HT1080 (cell line): ENCODE data around the gene XPNPEP1. TPM values are rescaled to one million over a fixed set of nuclear protein-coding genes. Genes with fewer than 3 reads are reported as not detected.

Experiments used
- DNase-seq: peaks from one replicate; pipeline ENCODE4 v3.0.0-alpha.2; 2015; ENCODE audit warnings: low read depth
- total RNA-seq: library from RNA; depleted of rRNA; stranded (reverse); fragments of >200 nt; shearing (Covaris generic); gene quantifications from 2 replicates; pipeline ENCODE4 v1.2.3, GENCODE V29; 2014

The XPNPEP1 gene
- total RNA-seq, 1 experiment from 2014 or later = 88.8 TPM

DNA sequence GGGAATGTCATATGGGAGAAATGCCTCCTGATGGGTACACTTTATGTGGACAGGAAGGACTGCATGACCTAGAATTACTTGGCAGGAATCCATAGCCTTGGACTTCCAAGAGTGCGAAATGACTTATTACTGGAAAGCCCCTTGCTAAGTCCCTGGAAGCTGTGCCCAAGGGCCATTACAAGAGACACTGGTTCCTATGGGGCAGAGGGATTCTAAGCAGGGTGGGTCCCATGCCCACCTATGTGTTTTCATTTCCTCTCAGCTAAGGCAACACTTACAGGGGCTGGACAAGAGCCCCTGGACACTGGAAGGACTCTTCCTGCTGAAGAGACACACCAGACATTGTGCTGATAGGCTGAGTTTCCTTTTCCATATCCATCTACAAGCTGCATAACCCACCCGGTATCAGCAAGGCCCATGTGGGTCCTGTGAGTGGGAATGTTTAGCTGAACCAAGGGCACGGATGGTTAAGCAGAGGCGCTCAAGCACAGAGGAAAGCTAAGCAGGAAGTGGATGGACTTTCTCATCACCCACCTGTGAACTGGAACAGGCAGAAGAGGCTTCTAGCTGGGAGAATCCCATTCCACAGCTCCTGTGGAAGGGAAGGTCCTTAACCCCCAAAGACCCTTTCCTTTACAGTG, 56.2 kb downstream of the XPNPEP1 start:
- no peak for DNase-seq

DNA sequence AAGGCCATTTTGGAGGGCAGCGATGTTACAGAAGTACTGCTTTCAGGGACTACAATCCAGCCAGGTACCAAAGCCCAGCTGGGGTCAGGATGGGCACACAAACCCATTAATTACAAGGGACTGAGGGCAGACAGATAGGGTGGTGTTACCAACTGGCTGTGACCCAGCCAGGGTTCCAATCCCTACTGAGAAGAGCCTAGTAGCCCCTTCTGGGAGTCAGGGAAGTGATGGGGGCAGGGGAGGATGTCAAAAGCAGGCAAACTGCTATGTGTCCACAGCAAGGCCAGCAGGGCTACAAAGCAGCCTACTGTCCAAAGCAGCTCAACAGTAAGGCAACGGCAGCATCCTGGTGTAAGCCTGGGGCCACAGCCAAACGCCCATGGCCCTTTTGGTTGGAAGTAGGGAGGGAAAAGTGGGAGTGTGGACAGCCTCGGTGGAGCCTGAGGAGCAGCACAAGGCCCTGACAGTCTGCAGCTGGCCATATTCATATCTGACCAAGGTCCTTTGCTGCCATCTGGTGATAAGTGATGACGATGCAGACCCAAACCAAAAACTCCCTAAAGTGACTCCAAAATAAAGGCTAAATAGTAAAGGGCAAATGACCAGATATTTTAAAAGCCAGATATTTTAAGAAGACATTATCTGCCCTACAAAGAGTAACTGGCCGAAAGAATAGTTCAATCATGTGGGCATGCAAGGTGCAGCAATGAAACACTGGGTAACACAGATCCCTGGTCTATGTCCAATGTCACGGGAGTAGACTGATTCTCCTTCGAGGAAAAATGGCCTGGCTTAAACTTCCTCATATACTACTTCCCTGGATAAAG, 56.9 kb downstream of the XPNPEP1 start:
- peak; percentile 29 for DNase-seq

DNA sequence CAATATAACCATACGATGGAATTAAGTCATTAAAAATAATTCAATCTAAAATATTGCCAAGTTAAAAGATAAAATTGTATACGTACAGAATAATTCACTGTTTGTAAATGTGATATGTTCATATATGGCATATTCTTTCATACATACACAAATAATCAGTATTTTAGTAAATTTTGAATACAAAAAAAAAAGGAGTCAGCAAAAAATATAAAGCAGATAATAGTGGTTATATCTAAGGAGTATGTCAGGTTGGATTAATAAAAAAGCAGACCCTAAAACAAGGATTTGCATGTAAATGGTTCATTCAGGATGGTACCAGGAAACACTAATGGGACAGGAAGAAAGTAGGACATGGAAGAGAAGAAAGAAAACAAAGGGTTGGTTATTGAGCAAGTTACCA, 59.5 kb downstream of the XPNPEP1 start:
- DNase-seq = no peak

DNA sequence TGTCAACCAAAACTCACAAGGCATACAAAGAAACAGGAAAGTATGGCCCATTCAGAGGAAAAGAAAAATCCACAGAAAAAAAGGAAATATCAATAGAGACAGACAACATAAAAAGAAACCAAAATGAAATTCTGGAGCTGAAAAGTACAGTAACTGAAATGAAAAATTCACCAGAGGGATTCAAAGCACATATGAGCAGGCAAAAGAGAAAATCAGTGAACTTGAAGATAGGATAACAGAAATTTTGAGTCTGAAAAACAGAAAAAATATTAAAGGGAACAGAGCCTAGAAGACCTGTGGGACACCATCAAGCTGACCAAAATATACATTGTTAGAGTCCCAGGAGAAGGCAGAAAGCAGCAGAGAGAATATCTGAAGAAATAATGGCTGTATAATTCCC, 60.6 kb downstream of the XPNPEP1 start:
- DNase-seq = no peak

DNA sequence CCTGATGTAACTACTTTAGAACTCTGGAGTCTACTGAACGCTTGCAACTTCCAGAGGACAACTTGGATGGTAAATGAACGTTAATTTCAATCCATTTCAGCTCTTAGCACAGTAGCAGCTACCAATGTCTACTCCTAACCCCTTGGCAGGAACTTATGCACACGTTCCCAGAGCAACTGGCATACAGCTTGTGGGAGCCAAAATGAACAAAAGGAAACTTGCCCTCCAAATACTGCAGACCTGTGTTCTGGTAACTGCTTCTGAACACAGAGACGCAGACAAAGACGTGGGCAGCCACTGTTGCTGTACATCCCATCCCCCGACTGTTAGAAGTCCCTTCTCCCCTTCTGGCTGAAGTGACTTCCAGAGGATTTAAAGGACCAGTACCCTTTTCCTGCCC, 61.3 kb downstream of the XPNPEP1 start:
- no peak for DNase-seq

DNA sequence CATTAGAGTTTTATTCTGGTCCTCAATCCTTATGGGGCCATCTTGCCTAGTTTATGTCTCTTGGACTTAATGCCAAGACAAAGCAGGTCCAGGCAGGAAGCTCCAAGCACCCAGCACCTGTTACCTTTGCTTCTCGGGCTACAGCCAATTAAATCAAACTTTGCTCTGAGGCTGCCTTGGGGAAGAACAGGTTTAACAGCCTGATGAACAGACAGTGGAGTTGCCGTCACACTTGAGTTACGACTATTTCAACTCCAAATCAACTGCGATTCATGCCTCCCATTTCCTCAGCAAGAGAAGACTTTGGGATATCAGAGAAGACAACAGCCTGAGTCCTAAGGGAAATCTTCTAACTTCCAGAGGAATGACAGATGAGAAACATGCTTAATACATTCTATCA, 62.2 kb downstream of the XPNPEP1 start:
- DNase-seq = no peak

DNA sequence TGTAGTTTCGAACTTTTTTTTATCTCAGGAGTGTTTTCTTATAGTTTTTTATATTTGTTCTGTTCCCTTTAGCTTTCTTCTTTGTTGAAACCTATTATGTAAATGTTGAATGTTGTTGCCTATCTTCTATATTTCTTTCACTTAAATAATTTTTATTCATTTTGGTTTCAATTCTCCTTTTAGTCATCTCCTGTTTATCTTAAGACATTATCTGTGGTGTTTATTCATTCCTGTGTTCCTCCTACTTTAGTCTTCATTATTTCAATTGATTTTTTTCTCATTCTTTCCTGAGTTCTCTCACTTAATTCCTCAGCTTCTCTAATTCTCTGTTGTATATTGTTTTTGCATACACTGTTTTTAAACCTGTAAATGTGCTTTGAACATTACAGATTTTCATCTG, 64.1 kb downstream of the XPNPEP1 start:
- DNase-seq = no peak

DNA sequence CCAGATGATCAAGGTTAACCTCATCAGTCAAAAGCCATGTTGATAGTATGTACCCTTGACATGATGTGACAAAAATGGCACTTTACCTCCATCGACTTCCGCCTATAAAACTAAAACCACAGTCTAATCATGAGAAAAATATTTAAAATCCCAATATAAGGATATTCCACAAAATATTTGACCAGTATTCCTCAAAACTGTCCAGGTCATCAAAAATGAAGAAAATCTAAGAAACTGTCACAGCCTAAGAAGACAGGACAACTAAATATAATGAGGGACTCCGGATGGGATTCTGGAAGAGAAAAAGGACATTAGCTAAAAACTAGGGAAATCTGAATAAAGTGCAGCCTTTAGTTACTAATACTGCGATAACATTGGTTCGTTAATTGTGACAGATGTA, 67.6 kb downstream of the XPNPEP1 start:
- no peak for DNase-seq

DNA sequence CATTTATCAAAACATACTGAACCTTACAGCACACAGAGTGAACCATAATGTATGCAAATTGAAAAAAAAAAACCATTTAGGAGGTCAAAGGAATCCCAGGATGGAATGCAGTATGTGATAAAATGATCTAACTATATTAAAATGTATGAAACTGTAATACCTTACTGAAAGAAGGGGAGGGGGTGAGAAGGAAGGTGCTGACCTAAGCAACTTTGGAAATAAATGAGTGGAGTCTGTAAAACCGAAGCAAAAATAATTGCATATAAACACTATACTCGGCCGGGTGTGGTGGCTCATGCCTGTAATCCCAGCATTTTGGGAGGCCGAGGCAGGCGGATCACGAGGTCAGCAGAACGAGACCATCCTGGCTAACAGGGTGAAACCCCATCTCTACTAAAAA, 69.4 kb downstream of the XPNPEP1 start:
- DNase-seq = no peak

DNA sequence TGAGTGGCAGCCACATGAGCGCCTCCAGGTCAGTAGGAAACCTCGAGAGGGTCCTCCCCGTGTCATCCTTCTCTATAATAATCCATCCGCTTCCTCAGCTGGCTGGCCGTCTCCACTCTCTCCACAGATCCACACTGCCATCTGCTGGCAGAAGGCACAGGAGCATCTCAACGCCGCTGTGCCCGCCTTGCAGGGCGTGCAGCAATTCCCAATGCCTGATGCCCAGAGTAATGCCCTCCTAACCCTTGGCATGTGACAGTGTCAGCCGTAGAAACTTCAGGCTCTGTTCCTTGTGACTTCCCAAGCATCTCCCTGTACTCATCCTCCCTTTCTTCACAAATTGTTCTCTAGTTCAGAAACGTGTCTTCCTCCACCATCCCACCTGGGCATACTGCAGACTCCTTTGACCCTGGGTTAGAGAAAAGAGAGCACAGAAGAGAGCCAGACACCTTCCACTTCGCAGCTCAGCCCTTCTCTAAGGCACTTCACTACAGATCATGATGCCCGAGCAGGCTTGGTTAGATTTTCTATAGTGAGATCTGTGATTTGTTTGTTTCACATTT, 70.8 kb downstream of the XPNPEP1 start:
- peak; percentile 71 for DNase-seq

DNA sequence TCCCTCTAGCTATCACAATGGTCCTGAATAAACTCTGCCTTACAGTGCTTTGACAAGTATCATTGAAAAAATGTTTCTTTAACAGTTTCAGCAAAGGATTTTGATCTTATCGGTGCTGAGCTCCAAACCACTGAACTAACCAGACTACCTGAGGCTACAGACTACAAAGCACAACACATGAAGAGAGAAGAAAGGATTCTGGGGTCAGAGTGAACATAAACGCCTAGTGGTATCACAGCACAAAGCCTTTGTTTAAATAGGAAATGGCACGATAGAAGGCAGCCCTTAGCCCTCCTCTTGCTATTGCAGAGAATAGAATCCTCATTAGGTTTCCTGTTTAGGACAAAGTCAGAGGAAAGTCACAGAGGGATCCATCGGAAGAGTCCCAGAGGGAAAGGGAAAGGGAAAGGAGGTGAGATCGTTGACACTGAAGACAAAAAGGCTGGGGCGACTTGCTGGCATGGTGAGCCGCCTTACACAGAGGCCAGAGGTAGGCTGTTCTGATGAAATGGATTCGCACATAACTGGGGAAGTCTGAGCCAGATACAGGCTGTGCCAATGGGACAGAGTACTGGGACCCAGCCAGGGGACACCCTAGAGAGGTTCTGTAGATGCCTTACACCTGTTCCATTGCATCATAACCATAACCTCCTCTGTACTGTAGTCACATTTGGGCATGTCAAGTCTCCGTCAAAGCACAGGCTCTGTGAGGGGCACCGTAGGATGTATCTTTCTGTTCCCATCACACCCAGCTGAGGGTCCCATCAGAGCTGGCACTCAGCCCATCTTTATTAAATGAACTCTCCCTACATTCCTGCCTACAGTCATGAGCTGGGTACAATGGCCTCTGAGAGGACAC, 71.5 kb downstream of the XPNPEP1 start:
- DNase-seq = no peak

DNA sequence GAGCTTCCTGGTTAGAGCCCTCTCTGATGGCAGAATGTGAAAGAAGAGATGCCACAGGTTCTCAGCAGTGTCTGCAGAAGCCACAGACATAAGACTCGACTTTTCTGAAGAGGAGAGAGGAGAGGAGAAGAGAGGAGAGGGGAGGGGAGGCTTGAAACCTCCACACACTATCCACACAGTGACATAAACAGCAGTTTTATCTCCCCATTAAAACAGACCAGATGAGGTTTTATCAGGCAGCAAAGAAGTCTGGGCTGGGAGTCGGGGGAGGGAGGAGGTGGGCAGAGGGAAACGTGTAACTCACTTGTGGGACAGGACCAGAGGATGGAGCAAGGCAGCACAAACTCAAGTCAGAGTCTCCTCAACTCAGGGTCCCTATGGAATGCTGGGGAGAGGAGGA, 76.5 kb downstream of the XPNPEP1 start:
- DNase-seq = no peak

DNA sequence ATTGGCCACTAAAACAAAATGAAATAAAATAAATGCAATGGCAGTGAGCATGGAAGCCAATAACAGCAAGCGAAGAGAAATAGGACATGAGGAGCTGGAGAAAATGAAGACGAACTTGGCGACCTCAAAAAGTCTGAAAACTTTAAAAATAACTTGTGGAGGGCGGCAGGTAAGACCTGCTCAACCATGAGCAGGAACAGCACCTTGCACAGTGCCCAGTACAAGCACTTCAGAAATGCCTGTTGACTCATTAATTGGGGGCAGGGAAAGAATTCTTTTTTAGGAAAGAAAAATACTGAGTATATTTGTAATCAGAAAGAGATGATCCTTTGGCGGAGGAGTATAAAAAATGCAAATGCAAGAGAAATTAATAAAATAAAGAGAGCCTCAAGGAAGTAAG, 78.0 kb downstream of the XPNPEP1 start:
- no peak for DNase-seq

DNA sequence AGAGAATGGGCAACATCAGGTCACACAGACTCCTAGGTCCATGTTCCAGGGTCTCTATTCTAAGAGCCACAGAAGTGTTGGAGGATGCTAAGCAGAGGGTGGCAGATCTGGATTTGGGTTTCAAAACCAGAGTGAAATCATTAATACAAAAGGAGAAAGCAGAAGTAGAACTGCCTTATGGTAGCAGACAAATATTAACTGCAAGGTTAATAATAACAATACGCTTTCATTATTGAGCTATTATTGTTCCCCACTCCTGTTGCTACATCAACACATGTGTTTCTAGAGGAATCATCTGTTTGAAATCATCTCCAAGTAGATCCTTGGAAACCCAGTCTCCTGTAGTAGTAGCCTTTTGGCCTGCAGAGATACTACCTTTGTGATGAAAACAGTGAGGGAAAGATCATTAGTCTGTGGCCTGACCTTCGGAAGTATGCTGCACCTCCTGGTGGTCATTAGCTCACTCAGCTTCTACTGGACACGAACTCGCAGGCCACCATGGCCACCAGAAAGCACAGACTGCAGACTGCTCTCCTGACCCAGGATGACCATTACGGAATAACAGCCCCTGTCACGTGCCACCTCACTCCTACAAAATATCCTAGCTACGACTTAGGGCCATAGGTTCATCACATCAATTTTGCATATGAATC, 84.6 kb downstream of the XPNPEP1 start:
- no peak for DNase-seq

DNA sequence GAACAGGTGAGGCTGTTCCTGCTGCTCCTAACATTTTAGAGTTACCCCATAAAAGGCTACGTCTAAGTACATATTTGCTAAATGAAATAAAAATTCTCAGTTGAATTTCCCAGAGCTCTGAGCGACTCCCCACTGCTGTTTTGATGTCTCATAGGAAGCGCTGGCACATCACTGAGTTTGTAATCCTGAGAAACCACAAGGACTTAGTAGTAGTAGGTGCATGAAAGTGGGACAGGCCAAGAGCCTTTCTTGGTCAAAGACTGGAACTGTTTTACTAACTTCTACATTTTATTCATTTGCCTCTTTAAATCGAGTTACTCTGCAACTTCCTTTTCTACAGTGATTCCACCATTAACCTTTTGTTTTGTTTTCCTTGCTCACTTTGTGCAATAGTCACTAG, 85.9 kb downstream of the XPNPEP1 start:
- peak; percentile 23 for DNase-seq

DNA sequence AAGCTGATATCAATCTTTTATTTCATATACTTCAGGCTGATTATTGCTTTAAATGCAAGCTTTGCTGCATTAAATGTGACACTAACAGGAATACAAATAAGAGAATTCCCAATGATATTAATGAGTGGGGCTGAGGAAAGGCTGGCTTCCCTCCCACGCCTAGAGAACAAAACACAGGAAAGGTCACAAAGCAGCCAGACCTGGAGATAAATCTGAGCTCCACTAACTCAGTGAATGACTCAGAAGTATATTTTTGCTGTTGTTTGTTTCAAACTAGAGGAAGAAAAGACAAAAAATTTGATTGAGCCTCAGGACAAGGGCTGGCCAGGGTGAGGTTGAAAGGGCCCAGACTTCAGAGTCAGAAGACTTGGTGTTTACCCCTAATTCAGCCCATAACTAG, 88.1 kb downstream of the XPNPEP1 start:
- no peak for DNase-seq

DNA sequence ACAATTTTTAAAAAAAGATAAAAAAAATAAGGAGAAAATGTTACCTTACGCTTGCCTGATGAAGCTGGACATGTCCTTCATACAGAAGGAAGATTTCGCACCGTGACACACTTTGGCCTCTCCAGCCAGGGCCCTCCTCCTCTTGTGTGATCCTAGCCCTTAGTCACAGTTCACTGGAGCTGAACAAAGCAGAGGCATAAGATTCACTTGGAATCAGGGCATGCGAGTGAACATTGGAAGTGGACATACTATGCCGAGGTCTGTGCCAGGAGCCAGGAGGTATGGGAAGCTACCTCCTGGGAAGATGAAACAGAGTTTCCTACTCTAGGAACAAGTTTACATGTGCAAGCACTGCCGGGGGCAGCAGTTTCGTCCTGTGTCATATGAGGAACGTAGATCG, 91.5 kb downstream of the XPNPEP1 start:
- DNase-seq = no peak

DNA sequence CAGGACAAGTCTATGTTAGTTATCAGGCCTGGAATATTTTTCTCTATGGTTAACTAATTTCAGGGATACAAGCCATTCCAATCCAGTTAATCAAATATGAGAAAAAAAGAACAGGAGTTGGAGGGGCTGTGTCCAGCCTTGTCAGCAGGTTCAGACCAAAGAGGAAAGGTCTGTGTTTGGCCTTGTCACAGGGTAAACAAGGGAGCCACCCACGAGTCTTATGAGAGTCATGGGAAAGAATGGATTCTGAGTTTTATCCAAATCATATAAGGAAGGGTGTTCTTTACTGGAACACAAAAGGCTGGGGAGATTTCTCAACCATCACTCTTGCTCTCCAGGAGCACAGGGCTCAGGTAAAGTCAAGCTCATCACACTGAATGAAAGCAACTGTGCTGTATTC, 99.1 kb downstream of the XPNPEP1 start:
- DNase-seq = no peak

DNA sequence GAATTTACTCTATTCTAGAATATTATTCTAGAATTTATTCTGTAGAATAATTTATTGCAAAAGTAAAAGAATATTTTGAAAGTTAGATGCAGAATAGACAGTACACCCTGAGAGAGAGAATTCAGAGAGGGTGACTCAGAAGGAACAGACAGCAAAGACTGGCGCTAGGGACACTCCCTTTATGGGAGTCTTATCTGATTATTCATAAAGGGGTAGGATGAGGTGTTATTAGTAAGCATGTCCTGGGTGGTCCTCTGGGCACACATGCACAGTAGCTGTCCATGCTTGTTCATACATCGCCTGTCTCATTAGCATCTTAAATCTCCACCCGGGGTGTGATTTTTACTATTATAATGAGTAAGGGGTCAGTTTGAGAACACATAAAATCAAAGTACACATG, 100.1 kb downstream of the XPNPEP1 start:
- DNase-seq = peak; percentile 61

DNA sequence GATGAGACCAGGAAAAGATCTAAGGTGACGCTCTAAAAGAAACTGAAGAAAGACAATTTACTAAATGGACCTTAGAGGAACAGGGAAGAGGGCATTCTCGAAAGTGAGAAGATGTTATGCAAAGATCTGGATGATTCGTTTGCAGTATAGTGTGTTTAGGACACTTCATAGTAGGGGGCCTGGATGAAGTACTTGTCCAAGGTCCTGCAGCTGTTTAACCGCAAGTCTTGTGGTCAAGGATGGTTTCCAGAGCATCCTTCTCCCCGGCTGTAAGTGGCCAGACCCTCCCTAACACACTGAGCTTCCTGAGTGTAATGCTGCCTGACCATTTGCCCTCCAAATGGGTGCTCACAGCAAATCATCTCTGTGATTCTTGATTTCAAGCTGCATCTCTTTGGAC, 101.6 kb downstream of the XPNPEP1 start:
- no peak for DNase-seq
